SJSA1 (cell line): ENCODE data around the gene SMIM22. TPM values are rescaled to one million over a fixed set of nuclear protein-coding genes. Genes with fewer than 3 reads are reported as not detected.

Source experiments
- DNase-seq, 2 experiments: peaks; one replicate each; pipeline ENCODE4 v3.0.0-alpha.2; 2015 to 2020; ENCODE audit warnings: low spot score in 2 of 2, low read depth in 1 of 2
- H3K27ac ChIP-seq: fragments of 250-450 bp; sonication (Bioruptor Pico); 2 replicates; pipeline ENCODE4 v1.5.1; 2020; ENCODE audit warnings: mild to moderate bottlenecking, moderate library complexity
- H3K27me3 ChIP-seq: fragments of 250-450 bp; sonication (Bioruptor Pico); replicated peaks from 2 replicates; pipeline ENCODE4 v1.5.1; 2020; ENCODE audit warnings: mild to moderate bottlenecking, moderate library complexity
- H3K36me3 ChIP-seq: fragments of 250-450 bp; sonication (Bioruptor Pico); 2 replicates; pipeline ENCODE4 v1.5.1; 2020; ENCODE audit warnings: mild to moderate bottlenecking
- H3K4me1 ChIP-seq: fragments of 250-450 bp; sonication (Bioruptor Pico); replicated peaks from 2 replicates; pipeline ENCODE4 v1.6.1; 2021; ENCODE audit warnings: mild to moderate bottlenecking
- H3K4me3 ChIP-seq: fragments of 250-450 bp; sonication (Bioruptor Pico); 2 replicates; pipeline ENCODE4 v1.5.1; 2020; ENCODE audit warnings: mild to moderate bottlenecking
- H3K9me3 ChIP-seq: fragments of 250-450 bp; sonication (Bioruptor Pico); replicated peaks from 2 replicates; pipeline ENCODE4 v1.5.1; 2020; ENCODE audit warnings: mild to moderate bottlenecking
- total RNA-seq: library from RNA; depleted of rRNA; stranded (reverse); fragments of >200 nt; shearing (Covaris generic); gene quantifications from 2 replicates; pipeline ENCODE4 v1.2.3, GENCODE V29; 2014; rRNA removed

The SMIM22 gene
- not detected in 2 replicates for total RNA-seq

- Histone ChIP-seq H3K27me3 (no peaks in the 10 kb centered on the region), H3K36me3 (peaks cover 3% of the 10 kb centered on the region; the same call in 1 of the 2 replicates), H3K27ac (no peak within 1 kb of the TSS), H3K9me3 (no peaks in the 10 kb centered on the region), H3K4me1 (no peaks in the 10 kb centered on the region), H3K4me3 (no peak within 1 kb of the TSS)
- DNase-seq = no peak
These were observed at the start of gene SMIM22 for GRCh38 chr16:4795181-4795827. TSS of gene SMIM22 (plus strand) at chr16:4795369. CDS start at chr16:4795735, 366 bp downstream.

GRCh38 chr16:4746215-4746614 lies 49.0 kb upstream of the SMIM22 start:
- H3K27ac ChIP-seq = no peak overlapping the region
- no peak for DNase-seq
- H3K4me3 ChIP-seq = no peak overlapping the region
- H3K9me3 ChIP-seq = no peaks in the 10 kb centered on the region
- H3K36me3 ChIP-seq = peaks cover 15% of the 10 kb centered on the region
- H3K4me1 ChIP-seq = no peaks in the 10 kb centered on the region
- no peaks in the 10 kb centered on the region; the same call in 1 of the 2 replicates for H3K27me3 ChIP-seq

GRCh38 chr16:4746991-4747574 lies 48.1 kb upstream of the SMIM22 start:
- no peak for DNase-seq
- Histone ChIP-seq H3K27me3 (no peaks in the 10 kb centered on the region), H3K4me1 (no peaks in the 10 kb centered on the region), H3K9me3 (no peaks in the 10 kb centered on the region), H3K36me3 (peaks cover 22% of the 10 kb centered on the region), H3K27ac (no peak overlapping the region), H3K4me3 (no peak overlapping the region)

- no peak for DNase-seq
- H3K4me3 ChIP-seq = no peak overlapping the region
- H3K9me3 ChIP-seq = no peaks in the 10 kb centered on the region
- no peak overlapping the region for H3K27ac ChIP-seq
- H3K36me3 ChIP-seq = peaks cover 32% of the 10 kb centered on the region
- no peaks in the 10 kb centered on the region for H3K27me3 ChIP-seq
- no peaks in the 10 kb centered on the region for H3K4me1 ChIP-seq
These were observed 47.1 kb upstream of the SMIM22 start for GRCh38 chr16:4747906-4748681.

- no peak for DNase-seq
- H3K9me3 ChIP-seq = no peaks in the 10 kb centered on the region
- no peak overlapping the region for H3K27ac ChIP-seq
- no peaks in the 10 kb centered on the region for H3K4me1 ChIP-seq
- no peak overlapping the region for H3K4me3 ChIP-seq
- peaks cover 40% of the 10 kb centered on the region for H3K36me3 ChIP-seq
- no peaks in the 10 kb centered on the region for H3K27me3 ChIP-seq
These were observed 46.3 kb upstream of the SMIM22 start for GRCh38 chr16:4748682-4749411.

- H3K36me3 ChIP-seq = peaks cover 46% of the 10 kb centered on the region
- no peak overlapping the region for H3K27ac ChIP-seq
- H3K27me3 ChIP-seq = no peaks in the 10 kb centered on the region
- DNase-seq = no peak
- H3K4me3 ChIP-seq = no peak overlapping the region
- no peaks in the 10 kb centered on the region for H3K9me3 ChIP-seq
- no peaks in the 10 kb centered on the region for H3K4me1 ChIP-seq
These were observed 45.4 kb upstream of the SMIM22 start for GRCh38 chr16:4749700-4750257.

- no peak overlapping the region for H3K4me3 ChIP-seq
- no peak overlapping the region for H3K27ac ChIP-seq
- no peaks in the 10 kb centered on the region for H3K27me3 ChIP-seq
- DNase-seq = no peak
- no peaks in the 10 kb centered on the region for H3K4me1 ChIP-seq
- no peaks in the 10 kb centered on the region for H3K9me3 ChIP-seq
- H3K36me3 ChIP-seq = peaks cover 57% of the 10 kb centered on the region
These were observed 44.3 kb upstream of the SMIM22 start for GRCh38 chr16:4750896-4751295.

GRCh38 chr16:4752351-4753100 lies 42.6 kb upstream of the SMIM22 start:
- no peak overlapping the region for H3K4me3 ChIP-seq
- no peaks in the 10 kb centered on the region for H3K4me1 ChIP-seq
- no peak overlapping the region for H3K27ac ChIP-seq
- H3K27me3 ChIP-seq = no peaks in the 10 kb centered on the region
- H3K36me3 ChIP-seq = peaks cover 71% of the 10 kb centered on the region
- no peak for DNase-seq
- H3K9me3 ChIP-seq = no peaks in the 10 kb centered on the region

- Histone ChIP-seq H3K9me3 (no peaks in the 10 kb centered on the region), H3K27me3 (no peaks in the 10 kb centered on the region), H3K27ac (no peak overlapping the region), H3K4me3 (no peak overlapping the region), H3K4me1 (no peaks in the 10 kb centered on the region), H3K36me3 (peaks cover 77% of the 10 kb centered on the region)
- no peak for DNase-seq
These were observed 41.9 kb upstream of the SMIM22 start for GRCh38 chr16:4753227-4753626.

- no peaks in the 10 kb centered on the region for H3K9me3 ChIP-seq
- no peaks in the 10 kb centered on the region for H3K27me3 ChIP-seq
- no peak overlapping the region for H3K27ac ChIP-seq
- no peak overlapping the region for H3K4me3 ChIP-seq
- H3K4me1 ChIP-seq = no peaks in the 10 kb centered on the region
- peaks cover 83% of the 10 kb centered on the region for H3K36me3 ChIP-seq
- DNase-seq = no peak
These were observed 40.3 kb upstream of the SMIM22 start for GRCh38 chr16:4754865-4755264.

GRCh38 chr16:4755687-4756086 lies 39.5 kb upstream of the SMIM22 start:
- Histone ChIP-seq H3K4me3 (no peak overlapping the region), H3K4me1 (no peaks in the 10 kb centered on the region), H3K9me3 (no peaks in the 10 kb centered on the region), H3K27me3 (no peaks in the 10 kb centered on the region), H3K36me3 (peaks cover 89% of the 10 kb centered on the region), H3K27ac (no peak overlapping the region)
- no peak for DNase-seq

GRCh38 chr16:4760221-4760910 lies 34.8 kb upstream of the SMIM22 start:
- no peaks in the 10 kb centered on the region for H3K9me3 ChIP-seq
- no peak for DNase-seq
- no peak overlapping the region for H3K4me3 ChIP-seq
- H3K27ac ChIP-seq = no peak overlapping the region
- no peaks in the 10 kb centered on the region for H3K4me1 ChIP-seq
- no peaks in the 10 kb centered on the region for H3K27me3 ChIP-seq
- H3K36me3 ChIP-seq = peaks cover 84% of the 10 kb centered on the region
